Stomach smooth muscle (tissue), 2 donors: ENCODE results near the gene TRIM69.
"Not testable (repeated sequence)": the region's sequence is repeated elsewhere in the genome, so short reads cannot be mapped to it uniquely, and the experiment has no call there.

Source experiments
- H3K27ac ChIP-seq: one replicate; pipeline ENCODE4 v1.7.0; 2013; ENCODE audit warnings: mild to moderate bottlenecking, low read length, inconsistent platforms
- H3K27me3 ChIP-seq, 2 donors: one replicate each; pipeline ENCODE4 v1.7.0; 2013; ENCODE audit warnings: low read length in 2 of 2; ENCODE audit not compliant: insufficient read depth in 2 of 2, control insufficient read depth in 1 of 2
- H3K36me3 ChIP-seq, 2 donors: one replicate each; pipeline ENCODE4 v1.7.0; 2013; ENCODE audit warnings: low read length in 2 of 2; ENCODE audit not compliant: control insufficient read depth in 2 of 2, insufficient read depth in 2 of 2
- H3K4me1 ChIP-seq: one replicate; pipeline ENCODE4 v1.7.0; 2013; ENCODE audit warnings: low read length; ENCODE audit not compliant: control insufficient read depth, insufficient read depth
- H3K4me3 ChIP-seq, 2 donors: one replicate each; pipeline ENCODE4 v1.7.0; 2013; ENCODE audit warnings: low read length in 2 of 2
- H3K9ac ChIP-seq, 2 donors: one replicate each; pipeline ENCODE4 v1.7.0; 2013; ENCODE audit warnings: low read length in 2 of 2, mild to moderate bottlenecking in 1 of 2
- H3K9me3 ChIP-seq, 2 donors: one replicate each; pipeline ENCODE4 v1.7.0; 2013; ENCODE audit warnings: low read length in 2 of 2; ENCODE audit not compliant: control insufficient read depth in 2 of 2
- donor health status: healthy.
- donor health status: Pancreatic carcinoma.

The TRIM69 gene

DNA sequence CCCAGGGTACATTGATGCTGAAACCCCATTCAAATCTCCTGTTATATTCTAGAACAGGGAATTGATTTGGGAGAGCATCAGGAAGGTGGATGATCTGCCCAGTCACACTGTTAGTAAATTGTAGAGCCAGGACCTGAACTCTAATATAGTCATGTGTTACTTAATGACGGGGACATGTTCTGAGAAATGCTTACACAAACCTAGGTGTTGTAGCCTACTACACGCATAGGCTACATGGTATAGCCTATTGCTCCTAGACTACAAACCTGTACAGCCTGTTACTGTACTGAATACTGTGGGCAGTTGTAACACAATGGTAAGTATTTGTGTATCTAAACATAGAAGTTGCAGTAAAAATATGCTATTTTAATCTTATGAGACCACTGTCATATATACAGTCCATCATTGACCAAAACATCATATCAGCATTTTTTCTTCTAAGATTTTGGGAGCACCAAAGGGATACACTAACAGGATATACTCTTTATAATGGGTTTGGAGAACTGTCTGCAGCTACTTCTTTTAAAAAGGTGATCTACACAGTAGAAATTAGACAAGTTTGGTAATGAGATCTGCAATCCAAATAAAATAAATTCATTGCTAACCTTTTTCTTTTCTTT, 19.2 kb upstream of the TRIM69 start:
- H3K27ac ChIP-seq, result no peak overlapping the region
- H3K9me3 ChIP-seq, result no peaks in the 10 kb centered on the region
- no peak overlapping the region for H3K4me3 ChIP-seq
- H3K4me1 ChIP-seq, result no peaks in the 10 kb centered on the region
- no peak overlapping the region for H3K9ac ChIP-seq
- no peaks in the 10 kb centered on the region for H3K27me3 ChIP-seq
- H3K36me3 ChIP-seq, result peaks cover 25 to 36% of the 10 kb centered on the region in 2 donors

DNA sequence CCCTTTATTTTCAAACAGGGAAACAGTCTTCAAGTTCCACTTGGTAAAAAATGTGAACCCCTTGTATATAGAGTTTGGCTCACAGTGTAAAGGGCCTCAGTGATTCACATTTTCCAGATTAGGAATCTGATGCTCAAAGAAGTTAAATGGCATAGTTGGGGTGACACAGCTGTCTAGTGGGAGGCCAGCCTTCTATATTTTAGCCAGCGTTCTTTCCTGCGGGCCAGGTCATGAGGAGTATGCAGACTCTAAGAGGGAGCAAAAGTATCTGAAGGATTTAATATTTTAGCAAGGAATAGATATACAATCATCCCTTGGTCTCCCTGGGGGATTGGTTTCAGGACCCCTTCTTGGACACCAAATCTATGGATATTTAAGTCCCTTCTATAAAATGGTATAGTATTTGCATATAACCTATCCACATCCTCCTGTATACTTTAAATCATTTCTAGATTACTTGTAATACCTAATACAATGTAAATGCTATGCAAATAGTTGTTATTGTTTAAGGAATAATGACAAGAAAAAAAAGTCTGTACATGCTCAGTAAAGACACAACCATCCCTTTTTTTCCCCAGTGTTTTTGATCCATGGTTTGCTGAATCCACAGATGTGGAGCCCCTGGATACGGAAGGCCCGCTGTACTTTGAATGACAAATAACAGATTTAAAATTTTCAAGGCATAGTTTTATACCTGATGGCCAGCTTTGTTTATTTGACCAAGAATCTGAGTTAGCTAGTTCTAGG, 18.0 kb upstream of the TRIM69 start:
- Histone ChIP-seq H3K9me3 (no peaks in the 10 kb centered on the region), H3K27me3 (no peaks in the 10 kb centered on the region), H3K27ac (no peak overlapping the region), H3K4me3 (no peak overlapping the region), H3K9ac (no peak overlapping the region), H3K36me3 (peaks cover 25 to 36% of the 10 kb centered on the region in 2 donors), H3K4me1 (no peaks in the 10 kb centered on the region)

DNA sequence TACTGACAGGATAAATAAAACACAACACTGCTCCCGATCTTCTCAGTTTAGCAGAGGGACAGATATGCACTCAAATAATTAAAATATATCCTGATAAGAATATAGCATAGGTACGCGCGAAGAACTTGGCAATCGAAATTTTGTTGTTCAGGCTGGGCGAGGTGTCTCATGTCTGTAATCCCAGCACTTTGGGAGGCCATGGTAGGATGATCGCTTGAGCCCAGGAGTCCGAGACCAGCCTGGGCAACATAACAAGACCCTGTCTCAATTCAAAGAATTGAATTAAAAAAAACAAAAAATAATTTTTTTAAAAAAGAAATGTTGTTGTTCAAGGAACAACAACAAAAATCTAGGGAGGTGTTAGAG, 17.4 kb upstream of the TRIM69 start:
- H3K27me3 ChIP-seq, result no peaks in the 10 kb centered on the region
- H3K9ac ChIP-seq, result no peak overlapping the region
- peaks cover 25 to 36% of the 10 kb centered on the region in 2 donors for H3K36me3 ChIP-seq
- H3K9me3 ChIP-seq, result no peaks in the 10 kb centered on the region
- H3K27ac ChIP-seq, result no peak overlapping the region
- no peak overlapping the region for H3K4me3 ChIP-seq
- no peaks in the 10 kb centered on the region for H3K4me1 ChIP-seq

DNA sequence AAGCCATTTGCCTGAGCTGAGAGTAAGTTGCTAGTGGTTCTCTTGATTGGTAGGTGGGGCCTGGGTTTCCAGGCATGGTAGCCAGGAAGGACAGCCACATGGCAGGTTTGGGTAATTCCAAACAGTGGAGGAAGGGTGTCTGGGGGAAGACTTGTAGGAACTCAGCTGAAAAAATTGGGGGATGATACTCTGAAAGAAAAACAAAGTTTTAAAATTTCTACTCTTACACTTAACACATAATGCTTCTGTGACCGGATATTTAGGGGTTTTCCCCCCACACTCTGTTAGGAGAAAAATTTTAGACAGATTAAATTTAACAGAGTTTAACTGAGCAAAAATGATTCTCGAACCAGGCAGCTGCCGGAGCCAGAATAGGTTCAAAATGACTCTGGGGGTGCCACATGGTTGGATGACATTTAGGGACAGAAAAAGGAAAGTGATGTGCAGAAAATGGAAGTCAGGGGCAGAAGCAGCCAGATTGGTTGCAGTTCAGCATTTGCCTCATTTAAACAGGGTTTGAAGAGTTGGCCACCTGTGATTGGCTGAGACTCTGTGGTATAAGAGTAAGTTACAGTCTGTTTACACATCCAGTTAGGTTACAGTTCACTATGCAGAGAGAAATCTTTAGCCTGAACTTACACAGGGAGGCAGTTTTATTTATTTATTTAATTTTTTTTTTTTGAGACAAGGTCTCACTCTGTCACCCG, 16.9 kb upstream of the TRIM69 start:
- H3K9me3 ChIP-seq, result no peaks in the 10 kb centered on the region
- no peaks in the 10 kb centered on the region for H3K27me3 ChIP-seq
- peaks cover 25 to 36% of the 10 kb centered on the region in 2 donors for H3K36me3 ChIP-seq
- no peaks in the 10 kb centered on the region for H3K4me1 ChIP-seq
- H3K27ac ChIP-seq, result no peak overlapping the region
- peak overlapping the region in 1 of 2 donors; percentile 36 for H3K9ac ChIP-seq
- no peak overlapping the region for H3K4me3 ChIP-seq

DNA sequence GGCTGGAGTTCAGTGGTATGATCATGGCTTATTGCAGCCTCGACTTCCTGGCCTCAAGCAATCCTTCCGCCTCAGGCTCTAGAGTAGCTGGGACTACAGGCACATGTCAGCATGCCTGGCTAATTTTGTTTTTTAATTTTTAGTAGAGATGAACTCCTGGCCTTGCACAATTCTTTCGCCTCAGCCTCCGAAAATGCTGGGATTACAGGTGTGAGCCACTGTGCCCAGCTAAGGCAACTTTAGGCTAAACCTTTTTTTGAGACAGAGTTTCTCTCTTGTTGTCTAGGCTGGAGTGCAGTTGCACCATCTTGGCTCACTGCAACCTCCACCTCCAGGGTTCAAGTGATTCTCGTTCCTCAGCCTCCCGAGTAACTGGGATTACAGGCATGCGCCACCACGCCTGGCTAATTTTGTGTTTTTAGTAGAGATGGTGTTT, 16.3 kb upstream of the TRIM69 start:
- not testable (repeated sequence) for H3K4me1 ChIP-seq, H3K9ac ChIP-seq, H3K4me3 ChIP-seq, H3K27me3 ChIP-seq, H3K27ac ChIP-seq, H3K9me3 ChIP-seq
- H3K36me3 ChIP-seq, result peaks cover 25 to 36% of the 10 kb centered on the region in 2 donors

DNA sequence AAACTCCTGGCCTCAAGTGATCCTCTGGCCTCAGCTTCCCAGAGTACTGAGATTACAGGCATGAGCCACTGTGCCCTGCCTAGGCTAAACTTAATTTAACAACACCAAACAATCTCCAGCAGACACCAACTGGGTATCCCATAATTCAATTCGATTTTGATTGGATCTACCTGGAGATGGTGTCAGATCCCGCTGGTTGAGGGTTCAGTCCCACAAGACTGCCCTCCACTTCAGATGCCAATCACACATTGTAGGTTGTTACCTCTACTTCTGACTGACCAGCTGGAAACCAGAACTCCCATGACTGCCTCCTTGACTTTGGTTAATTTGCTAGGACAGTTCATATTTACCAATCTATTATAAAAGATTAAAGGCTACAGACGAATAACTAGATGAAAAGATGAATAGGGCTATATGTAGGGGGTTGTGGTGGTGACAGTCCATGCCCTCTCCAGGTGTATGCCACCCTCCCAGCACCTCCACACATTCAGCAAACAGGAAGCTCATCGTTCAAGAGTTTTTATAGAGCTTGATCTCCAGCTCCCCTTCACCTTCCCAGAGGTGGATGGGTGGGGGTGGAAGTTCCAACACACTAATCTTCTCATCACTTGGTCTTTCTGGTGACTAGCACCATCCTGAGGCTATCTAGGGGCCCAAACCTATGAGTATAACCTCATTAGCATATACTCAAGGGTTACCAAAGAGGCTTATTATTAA, 15.7 kb upstream of the TRIM69 start:
- Histone ChIP-seq H3K4me3 (no peak overlapping the region), H3K27ac (no peak overlapping the region), H3K9me3 (no peaks in the 10 kb centered on the region), H3K27me3 (no peaks in the 10 kb centered on the region), H3K9ac (no peak overlapping the region), H3K4me1 (no peaks in the 10 kb centered on the region), H3K36me3 (peaks cover 25 to 32% of the 10 kb centered on the region in 2 donors)

DNA sequence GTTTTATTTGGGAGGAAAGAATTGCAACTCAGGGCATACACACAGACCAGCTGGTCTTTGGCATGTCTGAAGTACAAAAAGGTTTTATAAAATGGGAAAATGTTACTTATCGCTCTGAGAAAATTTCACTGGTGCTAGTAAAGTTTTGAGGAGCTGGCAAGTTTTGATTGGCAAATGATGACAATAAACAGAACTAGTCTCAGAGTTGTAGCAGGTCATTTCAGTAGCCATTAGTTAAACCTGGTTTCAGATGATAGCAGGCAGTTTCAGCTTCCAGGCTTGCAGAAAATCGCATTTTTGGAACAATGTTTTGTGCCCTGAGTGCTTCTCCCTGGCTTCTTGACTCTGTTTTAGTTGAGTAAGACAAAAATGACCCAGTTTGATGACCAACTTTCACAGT, 14.3 kb upstream of the TRIM69 start:
- Histone ChIP-seq H3K4me1 (no peaks in the 10 kb centered on the region), H3K9ac (no peak overlapping the region), H3K27me3 (no peaks in the 10 kb centered on the region), H3K9me3 (no peaks in the 10 kb centered on the region), H3K27ac (no peak overlapping the region), H3K4me3 (no peak overlapping the region), H3K36me3 (peaks cover 14 to 18% of the 10 kb centered on the region in 2 donors)

DNA sequence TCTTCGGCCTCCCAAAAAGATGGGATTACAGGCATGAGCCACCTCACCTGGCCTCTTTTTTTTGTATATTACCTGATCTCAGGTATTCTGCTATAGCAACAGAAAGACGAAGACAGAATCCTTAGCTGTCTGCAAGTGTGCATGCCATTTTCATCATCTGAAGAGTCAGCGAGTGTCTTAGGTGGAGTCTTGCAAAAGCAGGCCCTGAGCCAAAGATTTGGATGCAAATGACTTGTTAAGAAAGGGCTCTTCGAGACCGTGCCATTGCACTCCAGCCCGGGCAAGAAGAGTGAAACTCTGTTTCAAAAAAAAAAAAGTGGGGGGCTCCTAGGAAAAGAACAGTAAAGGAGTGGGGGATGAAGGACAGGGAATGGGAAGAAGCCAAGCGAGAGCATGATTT, 10.2 kb upstream of the TRIM69 start:
- Histone ChIP-seq H3K36me3 (no peaks in the 10 kb centered on the region), H3K27ac (no peak overlapping the region), H3K27me3 (no peaks in the 10 kb centered on the region), H3K4me3 (no peak overlapping the region), H3K9me3 (no peaks in the 10 kb centered on the region), H3K9ac (peak overlapping the region in 1 of 2 donors; percentile 45), H3K4me1 (peaks cover 12% of the 10 kb centered on the region)

DNA sequence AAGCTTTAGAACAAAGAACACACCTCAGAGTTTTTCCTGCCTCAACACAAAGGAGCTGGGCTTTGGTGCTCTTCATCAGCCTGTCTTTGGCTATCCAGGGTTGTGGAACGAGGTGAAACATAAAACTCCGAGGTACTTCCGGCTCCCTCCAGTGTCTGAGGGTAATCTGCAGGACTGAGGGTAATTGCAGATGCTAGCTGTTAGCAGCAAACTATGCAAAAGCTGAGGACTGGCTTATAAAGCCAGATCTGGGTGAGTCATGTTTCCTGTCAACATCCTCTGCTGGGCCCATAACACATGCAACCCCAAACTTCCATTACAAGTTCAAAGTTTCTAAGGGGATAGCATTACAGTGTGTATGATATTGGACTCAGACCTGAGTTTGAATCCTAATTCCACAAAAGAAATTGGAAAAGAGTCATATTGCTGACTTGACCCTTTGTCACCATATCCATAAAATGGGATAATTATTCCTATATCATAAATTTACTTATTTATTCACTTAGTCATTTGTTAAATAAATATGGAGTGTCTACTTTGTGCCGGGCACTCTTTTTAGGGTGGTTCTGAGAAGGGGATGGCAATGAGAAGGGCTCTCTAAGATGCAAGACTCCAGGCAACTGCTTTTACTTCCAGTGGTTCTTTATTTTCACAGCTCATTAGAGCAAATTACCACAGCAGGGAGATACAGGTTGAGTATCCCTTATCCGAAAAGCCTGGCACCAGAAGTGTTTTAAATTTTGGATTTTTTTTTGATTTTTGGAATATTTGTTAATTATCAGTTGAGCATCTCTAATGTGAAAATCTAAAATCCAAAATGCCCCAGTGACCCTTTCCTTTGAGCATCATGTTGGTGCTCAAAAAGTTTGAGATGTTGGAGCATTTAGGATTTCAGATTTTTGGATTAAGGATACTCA, 9.5 kb upstream of the TRIM69 start:
- H3K4me1 ChIP-seq, result peaks cover 12% of the 10 kb centered on the region
- no peaks in the 10 kb centered on the region for H3K27me3 ChIP-seq
- no peak overlapping the region for H3K4me3 ChIP-seq
- no peaks in the 10 kb centered on the region for H3K9me3 ChIP-seq
- peaks cover 6 to 7% of the 10 kb centered on the region in 2 donors for H3K36me3 ChIP-seq
- peak overlapping the region; percentile 98 for H3K27ac ChIP-seq
- H3K9ac ChIP-seq, result peak overlapping the region in 1 of 2 donors; percentile 45
